ENCODE data around the gene SPRY4. TPM values are rescaled to one million over a fixed set of nuclear protein-coding genes. Genes with fewer than 3 reads are reported as not detected.

Gene SPRY4
- total RNA-seq, 6 donors from 2014 or later: 30.4 to 81.2 (median 43.3) TPM

DNA sequence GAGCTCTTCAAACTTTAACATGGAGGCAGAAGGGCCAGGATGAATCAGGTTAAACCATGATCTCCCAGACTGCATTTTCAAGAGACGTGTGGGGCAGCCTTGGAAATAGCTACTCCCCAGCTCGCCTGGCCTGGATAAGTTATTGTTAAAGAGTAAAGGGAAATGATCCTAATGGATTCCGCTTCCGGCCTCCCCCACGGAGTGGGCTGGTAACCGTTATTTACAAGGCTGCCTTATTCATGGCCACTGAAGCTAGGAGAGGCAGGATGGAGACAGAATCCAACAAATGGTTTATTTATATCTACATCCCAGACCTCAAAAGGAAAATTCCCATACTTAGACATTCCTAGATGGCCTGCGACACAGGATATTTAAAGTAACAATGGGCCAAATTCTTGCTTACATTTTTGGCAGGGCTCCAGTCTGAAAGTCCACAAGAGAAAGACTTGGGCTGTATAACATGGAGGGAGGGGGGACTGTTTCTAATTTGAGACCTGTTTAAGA, 27.9 kb downstream of the SPRY4 start:
- Histone ChIP-seq H3K27ac (peak overlapping the region in 3 of 4 donors; percentile 17 to 65 (median 30)), H3K27me3 (no peaks in the 10 kb centered on the region), H3K4me3 (no peak overlapping the region), H3K4me1 (peaks cover 0 to 33% (median 22%) of the 10 kb centered on the region in 4 donors), H3K36me3 (peaks cover 0 to 2% (median 0%) of the 10 kb centered on the region in 4 donors), H3K9me3 (no peaks in the 10 kb centered on the region)
- TF ChIP-seq CTCF (IDR thresholded peaks at IDR 0.05): no peak
- peak in 1 of 4 donors; percentile 22 for TF ChIP-seq EP300 (IDR thresholded peaks at IDR 0.05)
- peak; percentile 14 to 52 for TF ChIP-seq POLR2AphosphoS5 (IDR thresholded peaks at IDR 0.05)
- no peak for TF ChIP-seq POLR2A (IDR thresholded peaks at IDR 0.05)
- no peak for DNase-seq
- ATAC-seq (ENCODE audit: low FRiP score in 2 of 2): no peak
- 49 to 55% methylated on average over 7 of the region's 7 CpGs for WGBS, 2 donors

DNA sequence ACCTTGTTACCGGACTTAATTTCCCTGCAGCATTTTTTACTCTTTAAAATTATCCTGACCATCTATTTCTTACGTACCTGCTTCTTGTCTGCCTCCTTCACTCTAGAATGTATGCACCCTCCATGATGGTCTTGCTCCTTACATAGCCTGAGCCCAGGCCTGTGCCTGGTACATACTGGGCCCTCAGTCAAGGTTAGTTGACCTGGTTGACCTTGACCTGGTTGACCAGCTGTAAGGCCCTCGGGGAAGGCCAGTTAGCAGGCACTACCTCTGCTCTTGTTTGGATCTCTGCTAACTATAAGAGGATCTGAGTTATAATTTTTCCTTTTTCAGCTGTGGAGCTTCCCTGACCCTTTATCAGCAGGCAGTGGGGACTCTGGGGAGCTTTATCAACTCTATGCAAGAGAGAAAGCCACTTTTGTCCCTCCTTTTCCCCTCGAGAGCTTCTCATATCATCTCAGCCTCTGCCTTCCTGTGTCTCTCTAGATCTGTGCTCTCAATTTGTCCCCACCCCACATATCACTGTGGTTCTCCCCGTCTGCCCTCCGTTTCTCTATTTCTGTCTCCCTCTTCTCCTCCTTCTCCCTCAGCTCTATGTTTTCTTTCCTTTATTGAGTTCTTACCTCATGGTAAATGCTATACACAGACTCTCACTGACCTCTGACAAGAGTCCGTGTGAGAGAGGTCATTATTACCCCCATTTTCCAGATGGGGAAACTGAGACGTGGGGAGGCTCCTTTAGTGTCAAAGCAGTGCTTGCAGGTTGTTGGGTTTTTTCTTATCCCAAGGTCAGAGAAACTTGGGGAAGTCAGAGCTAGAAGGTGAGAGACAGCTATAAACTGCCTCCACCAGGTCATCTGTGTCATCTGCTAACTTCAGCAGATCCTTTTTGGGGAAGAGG, 28.6 kb downstream of the SPRY4 start:
- no peak for TF ChIP-seq EP300 (IDR thresholded peaks at IDR 0.05)
- TF ChIP-seq POLR2A (IDR thresholded peaks at IDR 0.05): no peak
- TF ChIP-seq CTCF (IDR thresholded peaks at IDR 0.05): no peak
- TF ChIP-seq POLR2AphosphoS5 (IDR thresholded peaks at IDR 0.05): no peak
- no peak for DNase-seq
- H3K4me1 ChIP-seq: peaks cover 0 to 33% (median 25%) of the 10 kb centered on the region in 4 donors
- no peaks in the 10 kb centered on the region for H3K27me3 ChIP-seq
- H3K27ac ChIP-seq: peak overlapping the region in 3 of 4 donors; percentile 30 to 53 (median 34)
- 74 to 79% methylated on average over 8 of the region's 8 CpGs for WGBS, 2 donors
- H3K9me3 ChIP-seq: no peaks in the 10 kb centered on the region
- H3K4me3 ChIP-seq: no peak overlapping the region
- no peak for ATAC-seq (ENCODE audit: low FRiP score in 2 of 2)
- peaks cover 0 to 3% (median 0%) of the 10 kb centered on the region in 4 donors for H3K36me3 ChIP-seq

- peaks cover 7 to 39% (median 32%) of the 10 kb centered on the region in 4 donors for H3K4me1 ChIP-seq
- DNase-seq: no peak
- WGBS, 2 donors: 71 to 74% methylated on average over 19 to 23 of the region's 23 CpGs
- H3K27me3 ChIP-seq: no peaks in the 10 kb centered on the region
- peak overlapping the region in 2 of 4 donors; percentile 34 to 40 for H3K27ac ChIP-seq
- H3K4me3 ChIP-seq: no peak overlapping the region
- peaks cover 0 to 3% (median 0%) of the 10 kb centered on the region in 4 donors for H3K36me3 ChIP-seq
- TF ChIP-seq POLR2AphosphoS5 (IDR thresholded peaks at IDR 0.05) (peak in 1 of 2 donors; percentile 43), EP300 (IDR thresholded peaks at IDR 0.05) (no peak)
- ATAC-seq (ENCODE audit: low FRiP score in 2 of 2): no peak
- no peaks in the 10 kb centered on the region for H3K9me3 ChIP-seq
Measured at GRCh38 chr5:142295084-142295758, 29.6 kb downstream of the SPRY4 start.

DNA sequence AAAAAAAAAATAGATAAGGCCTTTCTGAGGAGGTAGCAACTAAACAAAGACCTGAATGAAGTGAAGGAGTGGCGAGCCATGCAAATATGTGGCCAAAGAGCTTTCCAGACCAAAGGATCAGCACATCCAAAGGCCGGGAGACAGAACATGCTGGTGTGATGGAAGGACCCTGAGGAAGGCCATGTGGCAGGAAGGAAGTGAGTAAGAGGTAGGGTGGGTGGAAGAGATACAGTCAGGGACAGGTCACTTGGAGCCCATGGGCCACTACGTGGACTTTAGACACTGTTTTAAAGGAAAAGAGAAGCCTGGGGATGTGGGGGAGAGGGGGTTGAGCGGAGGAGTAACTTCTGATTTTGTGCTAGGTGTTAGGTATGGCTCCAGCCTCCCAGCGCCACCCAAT, 31.3 kb downstream of the SPRY4 start:
- DNase-seq (no peak), ATAC-seq (ENCODE audit: low FRiP score in 2 of 2) (no peak)
- Histone ChIP-seq H3K27me3 (no peaks in the 10 kb centered on the region), H3K27ac (no peak overlapping the region), H3K36me3 (peaks cover 0 to 3% (median 0%) of the 10 kb centered on the region in 4 donors), H3K4me1 (peaks cover 7 to 39% (median 32%) of the 10 kb centered on the region in 4 donors), H3K9me3 (no peaks in the 10 kb centered on the region), H3K4me3 (no peak overlapping the region)
- TF ChIP-seq EP300 (IDR thresholded peaks at IDR 0.05) (no peak), POLR2A (IDR thresholded peaks at IDR 0.05) (no peak), POLR2AphosphoS5 (IDR thresholded peaks at IDR 0.05) (no peak), CTCF (IDR thresholded peaks at IDR 0.05) (no peak)
- 69 to 77% methylated on average over 5 of the region's 5 CpGs for WGBS, 2 donors

DNA sequence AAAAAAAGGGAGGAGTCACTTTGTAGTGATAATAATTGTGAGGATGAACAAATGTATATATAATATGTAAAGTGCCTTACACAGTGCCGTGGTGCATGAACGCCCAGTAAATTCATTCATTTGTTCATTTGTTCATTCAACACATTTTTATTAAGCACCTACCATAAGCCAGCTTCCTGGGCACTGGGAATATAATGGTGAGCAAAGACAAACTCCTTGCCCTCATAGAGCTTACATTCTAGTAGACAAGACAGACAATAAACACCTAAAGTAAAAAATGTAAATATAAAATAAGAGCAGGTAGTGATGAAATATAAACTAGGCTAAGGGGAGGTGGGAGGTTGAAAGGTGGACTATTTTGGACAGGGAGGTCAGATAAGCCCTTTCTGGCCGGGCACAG, 32.0 kb downstream of the SPRY4 start:
- 95 to 98% methylated on average over 3 of the region's 3 CpGs for WGBS, 2 donors

More for the DNA sequence above, 32.0 kb downstream of the SPRY4 start:
- Histone ChIP-seq H3K27me3 (no peaks in the 10 kb centered on the region), H3K36me3 (peaks cover 0 to 3% (median 0%) of the 10 kb centered on the region in 4 donors), H3K9me3 (no peaks in the 10 kb centered on the region), H3K27ac (no peak overlapping the region), H3K4me1 (peaks cover 7 to 40% (median 38%) of the 10 kb centered on the region in 4 donors), H3K4me3 (no peak overlapping the region)
- no peak for ATAC-seq (ENCODE audit: low FRiP score in 2 of 2)
- no peak for DNase-seq
- TF ChIP-seq POLR2A (IDR thresholded peaks at IDR 0.05) (no peak), EP300 (IDR thresholded peaks at IDR 0.05) (no peak), CTCF (IDR thresholded peaks at IDR 0.05) (no peak), POLR2AphosphoS5 (IDR thresholded peaks at IDR 0.05) (no peak)

Data from upper lobe of left lung (tissue), 6 donors.